ENCODE data around the gene IL1B.

Gene IL1B

DNA sequence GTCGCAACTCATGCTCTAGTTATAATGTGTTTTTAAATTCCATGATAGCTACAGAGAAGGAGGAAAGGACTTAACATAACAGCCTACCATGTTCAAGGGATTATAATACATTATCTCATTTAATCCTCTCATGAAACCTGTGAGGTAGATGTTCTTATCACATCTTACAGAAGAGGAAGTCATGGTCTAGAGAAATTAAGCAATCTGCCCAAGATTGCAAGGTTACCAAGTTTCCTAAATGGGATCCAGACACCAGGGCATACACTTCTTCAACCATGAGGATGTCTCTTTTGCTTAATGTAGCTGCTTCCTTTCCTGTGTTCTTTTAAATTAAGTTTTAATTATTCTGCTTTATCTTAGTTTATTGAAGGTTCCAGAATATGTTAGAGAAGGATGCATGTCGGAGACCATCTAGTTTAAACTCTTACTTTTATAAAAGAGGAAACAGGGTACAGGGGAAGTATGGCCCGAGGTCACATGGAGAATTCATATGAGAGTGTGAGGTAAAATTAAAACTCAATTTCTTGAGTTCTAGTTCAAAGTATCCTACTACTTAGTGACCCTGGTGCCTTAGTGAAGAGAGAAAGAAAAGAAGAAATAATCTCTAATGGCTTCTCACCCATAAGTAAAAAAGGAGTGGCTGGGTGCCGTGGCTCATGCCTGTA, 48.7 kb downstream of the IL1B start:
- peak overlapping the region; percentile 84 for H3K27ac ChIP-seq
- H3K4me3 ChIP-seq (ENCODE audit: low read depth in 1 of 2, low read length in 1 of 2) = no peak overlapping the region
- H3K27me3 ChIP-seq = no peaks in the 10 kb centered on the region
- no peak for TF ChIP-seq CTCF (IDR thresholded peaks at IDR 0.05)
- no peaks in the 10 kb centered on the region for H3K36me3 ChIP-seq
- H3K4me1 ChIP-seq (ENCODE audit: control insufficient read depth in 1 of 2, insufficient read depth in 1 of 2, low read depth in 1 of 2, low read length in 1 of 2) = peaks cover 60 to 68% of the 10 kb centered on the region in 2 experiments
- H3K9me3 ChIP-seq = no peaks in the 10 kb centered on the region

GRCh38 chr2:112787294-112787693, 49.3 kb downstream of the IL1B start:
- TF ChIP-seq CTCF (IDR thresholded peaks at IDR 0.05) = no peak
- H3K4me3 ChIP-seq (ENCODE audit: low read depth in 1 of 2, low read length in 1 of 2) = no peak overlapping the region
- H3K4me1 ChIP-seq (ENCODE audit: control insufficient read depth in 1 of 2, insufficient read depth in 1 of 2, low read depth in 1 of 2, low read length in 1 of 2) = peaks cover 55 to 62% of the 10 kb centered on the region in 2 experiments
- no peaks in the 10 kb centered on the region for H3K36me3 ChIP-seq
- peak overlapping the region; percentile 84 for H3K27ac ChIP-seq
- no peaks in the 10 kb centered on the region for H3K9me3 ChIP-seq
- H3K27me3 ChIP-seq = no peaks in the 10 kb centered on the region

DNA sequence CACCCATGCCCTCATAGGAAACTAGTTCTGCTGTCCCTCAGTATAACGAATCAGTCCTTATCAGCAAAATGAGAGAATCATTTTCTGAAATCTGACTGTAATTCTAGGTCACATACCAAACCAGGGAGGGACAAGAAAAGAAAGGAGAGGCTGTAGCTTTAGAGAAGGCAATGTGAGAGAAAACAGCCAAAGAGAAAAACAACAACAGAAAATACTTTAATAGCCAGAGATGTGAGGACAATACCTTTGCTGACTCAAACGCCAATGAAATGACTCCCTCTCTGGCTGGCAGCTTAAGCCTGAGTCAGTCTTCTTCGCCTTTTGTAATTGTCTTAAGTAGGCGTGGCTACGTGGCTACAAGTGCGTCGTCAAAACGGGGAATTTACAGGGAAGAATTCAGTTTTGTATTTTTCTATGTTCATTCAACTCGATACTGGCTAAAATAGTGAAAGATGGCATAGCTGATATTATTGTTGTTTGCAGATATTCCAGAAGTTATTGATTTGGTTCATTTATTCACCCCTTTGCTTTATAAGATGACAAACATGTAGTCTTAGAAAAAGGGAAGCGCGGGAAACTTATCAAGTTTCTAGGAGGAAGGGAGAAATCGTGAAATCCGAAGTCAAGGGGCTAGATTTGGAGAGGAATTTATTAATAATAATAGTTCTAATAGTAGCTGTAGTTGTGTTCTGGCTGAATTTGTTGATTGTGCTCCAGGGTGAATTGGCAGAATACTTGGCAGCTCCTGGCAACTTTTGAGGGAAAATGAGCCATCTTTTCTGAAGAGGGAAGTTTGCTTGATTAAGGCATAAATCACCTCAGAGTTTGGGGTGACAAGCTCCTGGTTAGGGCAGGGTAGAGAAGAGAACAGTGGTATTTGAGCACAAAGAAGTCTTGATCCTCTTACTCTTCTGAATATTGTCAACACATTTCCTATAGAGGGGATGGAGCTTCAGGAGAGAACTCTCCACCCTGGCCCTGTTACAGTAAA, 52.1 kb downstream of the IL1B start, which contains the start of gene IL1A:
Gene IL1A, minus strand, starts transcription at position 295 of the 991 bp plus-strand sequence. CDS start 723 bp downstream, outside the sequence.
- Histone ChIP-seq H3K27me3 (no peaks in the 10 kb centered on the region), H3K4me1 (ENCODE audit: control insufficient read depth in 1 of 2, insufficient read depth in 1 of 2, low read depth in 1 of 2, low read length in 1 of 2) (peaks cover 50 to 57% of the 10 kb centered on the region in 2 experiments), H3K9me3 (no peaks in the 10 kb centered on the region), H3K4me3 (ENCODE audit: low read depth in 1 of 2, low read length in 1 of 2) (peak within 1 kb of the TSS; percentile 25 to 42), H3K36me3 (no peaks in the 10 kb centered on the region), H3K27ac (peak within 1 kb of the TSS; percentile 78)
- TF ChIP-seq CTCF (IDR thresholded peaks at IDR 0.05) = no peak

DNA sequence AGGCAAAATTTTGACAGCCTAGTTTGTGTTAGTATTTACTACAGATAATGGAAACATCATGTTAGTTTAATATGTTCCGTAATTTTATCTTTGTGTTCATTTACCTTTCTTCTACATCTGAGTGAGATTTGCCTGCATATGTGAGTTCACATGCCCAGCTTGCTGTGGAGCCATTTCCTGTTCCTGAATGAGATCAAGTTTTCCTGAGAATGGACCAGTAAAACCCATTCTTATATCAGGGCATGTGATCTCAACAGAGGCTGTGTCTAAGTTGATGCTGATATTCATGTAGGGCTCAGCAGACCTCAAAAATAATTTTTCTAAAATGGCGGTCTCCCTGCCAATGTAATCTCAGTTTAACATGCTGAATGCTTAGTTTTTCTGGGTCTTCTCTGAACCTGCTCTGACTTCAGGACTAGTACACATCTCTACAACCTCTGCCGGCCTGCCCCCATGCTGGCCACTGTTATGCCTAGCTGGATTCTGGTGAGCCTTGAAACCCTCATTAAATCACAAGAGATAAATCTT, 53.3 kb downstream of the IL1B start:
- Histone ChIP-seq H3K9me3 (no peaks in the 10 kb centered on the region), H3K27me3 (no peaks in the 10 kb centered on the region), H3K27ac (no peak overlapping the region), H3K36me3 (no peaks in the 10 kb centered on the region), H3K4me1 (ENCODE audit: control insufficient read depth in 1 of 2, insufficient read depth in 1 of 2, low read depth in 1 of 2, low read length in 1 of 2) (peaks cover 38 to 45% of the 10 kb centered on the region in 2 experiments), H3K4me3 (ENCODE audit: low read depth in 1 of 2, low read length in 1 of 2) (no peak overlapping the region)
- TF ChIP-seq CTCF (IDR thresholded peaks at IDR 0.05) = no peak

DNA sequence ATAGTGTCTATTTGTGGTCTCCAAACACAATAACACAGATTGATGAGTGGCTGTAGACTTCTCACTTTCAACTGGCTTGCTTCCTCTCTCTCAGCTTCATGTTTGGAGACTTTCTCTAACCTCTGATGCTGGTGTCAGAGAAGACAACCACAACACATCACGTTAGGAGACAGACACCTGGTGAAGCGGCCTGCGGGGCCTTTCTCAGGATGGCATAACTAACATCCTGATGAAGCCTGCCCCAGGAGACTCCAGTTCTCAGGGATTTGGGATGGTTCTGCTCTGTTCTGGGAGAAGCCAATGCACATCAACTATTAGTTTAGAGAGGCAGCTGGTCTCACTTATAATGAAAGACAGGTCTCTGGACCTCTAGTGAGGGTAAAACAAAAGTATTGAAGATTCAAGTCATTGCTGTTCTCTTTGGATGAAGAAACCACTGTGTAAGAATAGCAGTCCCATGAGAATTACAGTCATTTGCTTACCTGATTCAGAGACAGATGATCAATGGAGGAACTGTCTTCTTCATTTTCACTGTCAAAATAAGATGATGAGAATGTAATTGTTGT, 54.3 kb downstream of the IL1B start:
- peaks cover 6% of the 10 kb centered on the region for H3K27me3 ChIP-seq
- no peak for TF ChIP-seq CTCF (IDR thresholded peaks at IDR 0.05)
- peaks cover 28 to 35% of the 10 kb centered on the region in 2 experiments for H3K4me1 ChIP-seq (ENCODE audit: control insufficient read depth in 1 of 2, insufficient read depth in 1 of 2, low read depth in 1 of 2, low read length in 1 of 2)
- H3K4me3 ChIP-seq (ENCODE audit: low read depth in 1 of 2, low read length in 1 of 2) = no peak overlapping the region
- H3K36me3 ChIP-seq = no peaks in the 10 kb centered on the region
- H3K27ac ChIP-seq = no peak overlapping the region
- H3K9me3 ChIP-seq = no peaks in the 10 kb centered on the region
